Left colon (tissue), 2 donors: ENCODE measurements around the gene FYB2. TPM values are rescaled to one million over a fixed set of nuclear protein-coding genes. Genes with fewer than 3 reads are reported as not detected.
A peak's percentile ranks its signal among the peaks of the same experiment; 100 is the strongest.

Experiments used
- ATAC-seq: fragments of 200-7000 bp; cut with Tn5 transposase; one replicate; pipeline ENCODE4 v1.9.1; 2020; ENCODE audit warnings: mild to moderate bottlenecking, moderate library complexity
- DNase-seq, 2 donors: peaks; one replicate each; pipeline ENCODE4 v3.0.0-alpha.2; 2020
- intact Hi-C, 2 donors: fragments of 100-400 bp; cut with DNase I in 1 of 2; cut with micrococcal nuclease in 1 of 2; formaldehyde crosslinking; loops; one replicate each; pipeline versions ENCODE4 v1.11.2 to v1.14.0; 2022; cut with DNase I, micrococcal nuclease
- total RNA-seq, 2 donors: library from RNA; stranded (reverse); fragmentation: NEBNext Ultra II Directional; extraction: Animal tissue kit (Norgen Biotek cat#: 25700); gene quantifications; one replicate each; pipeline ENCODE4 v1.2.1, GENCODE V29; 2021
- donor health status: DM: no; HTN: no; CAD: no.
- donor health status: DM: yes; HTN: yes; CAD: no.

FYB2 gene
- total RNA-seq, 2 donors from 2014 or later, result 1.4 to 6.0 TPM

GRCh38 chr1:56837244-56837939 is 18.2 kb upstream of the FYB2 start:
- intact Hi-C loops, result loop anchor here in 1 of 2 donors (10.0 kb wide), 1 partner anchor 1327 kb away; no protein-coding TSS in a partner anchor
- DNase-seq, result no peak
- no peak for ATAC-seq

GRCh38 chr1:56836359-56836758 is 17.2 kb upstream of the FYB2 start:
- intact Hi-C loops, result loop anchor here in 1 of 2 donors (10.0 kb wide), 1 partner anchor 1328 kb away; no protein-coding TSS in a partner anchor
- no peak for ATAC-seq
- no peak for DNase-seq

GRCh38 chr1:56835657-56836056 is 16.5 kb upstream of the FYB2 start:
- no peak for DNase-seq
- ATAC-seq, result no peak
- intact Hi-C loops, result loop anchor here in 1 of 2 donors (10.0 kb wide), 1 partner anchor 1329 kb away; no protein-coding TSS in a partner anchor

- ATAC-seq (no peak), DNase-seq (no peak)
- intact Hi-C loops, result loop anchor here (5.0 to 10.0 kb wide), 2 partner anchors 1328 to 1330 kb away; no protein-coding TSS in a partner anchor
Measured at GRCh38 chr1:56834137-56834900, 15.1 kb upstream of the FYB2 start.

GRCh38 chr1:56833088-56833487 is 13.9 kb upstream of the FYB2 start:
- intact Hi-C loops, result loop anchor here (5.0 to 10.0 kb wide), 2 partner anchors 1329 to 1332 kb away; no protein-coding TSS in a partner anchor
- ATAC-seq (no peak), DNase-seq (no peak)

GRCh38 chr1:56831871-56832693 is 12.9 kb upstream of the FYB2 start:
- DNase-seq (peak in 1 of 2 donors; percentile 46), ATAC-seq (peak; percentile 71)
- intact Hi-C loops, result loop anchor here (5.0 to 10.0 kb wide), 2 partner anchors 1330 to 1333 kb away; no protein-coding TSS in a partner anchor

GRCh38 chr1:56830052-56830451 is 10.8 kb upstream of the FYB2 start:
- intact Hi-C loops, result loop anchor here (5.0 to 10.0 kb wide), 2 partner anchors 1332 to 1335 kb away; no protein-coding TSS in a partner anchor
- no peak for ATAC-seq

GRCh38 chr1:56827711-56828110 is 8.5 kb upstream of the FYB2 start:
- no peak for DNase-seq
- no peak for ATAC-seq
- intact Hi-C loops, result no loop called here

More at GRCh38 chr1:56830052-56830451, 10.8 kb upstream of the FYB2 start:
- no peak for DNase-seq

- DNase-seq (no peak), ATAC-seq (no peak)
- intact Hi-C loops, result no loop called here
Measured at GRCh38 chr1:56825436-56825835, 6.2 kb upstream of the FYB2 start.

- ATAC-seq (no peak), DNase-seq (no peak)
- intact Hi-C loops, result no loop called here
Measured at GRCh38 chr1:56824938-56825337, 5.7 kb upstream of the FYB2 start.

GRCh38 chr1:56824271-56824670 is 5.1 kb upstream of the FYB2 start:
- no peak for ATAC-seq
- DNase-seq, result no peak
- intact Hi-C loops, result no loop called here

- DNase-seq (no peak), ATAC-seq (peak; percentile 13)
- intact Hi-C loops, result no loop called here
Measured at GRCh38 chr1:56821462-56821797, 2.2 kb upstream of the FYB2 start.

GRCh38 chr1:56820755-56821461 is 1.7 kb upstream of the FYB2 start:
- intact Hi-C loops, result no loop called here
- DNase-seq, result peak; percentile 74 to 88
- peak; percentile 74 for ATAC-seq

- ATAC-seq (no peak), DNase-seq (no peak)
- intact Hi-C loops, result no loop called here
Measured at GRCh38 chr1:56817716-56818463, 1.3 kb downstream of the FYB2 start.

- DNase-seq (no peak), ATAC-seq (no peak)
- intact Hi-C loops, result no loop called here
Measured at GRCh38 chr1:56816909-56817308, 2.3 kb downstream of the FYB2 start.

- intact Hi-C loops, result no loop called here
- ATAC-seq (no peak), DNase-seq (no peak)
Measured at GRCh38 chr1:56816264-56816663, 2.9 kb downstream of the FYB2 start.

- no peak for DNase-seq
- intact Hi-C loops, result loop anchor here in 1 of 2 donors (5.0 kb wide), 1 partner anchor 212 kb away; no protein-coding TSS in a partner anchor
- ATAC-seq, result no peak
Measured at GRCh38 chr1:56814205-56814604, 5.0 kb downstream of the FYB2 start.

GRCh38 chr1:56811331-56811730 is 7.9 kb downstream of the FYB2 start:
- ATAC-seq (no peak), DNase-seq (no peak)
- intact Hi-C loops, result loop anchor here in 1 of 2 donors (5.0 kb wide), 1 partner anchor 209 kb away; no protein-coding TSS in a partner anchor
